Epithelial cell of esophagus (primary cell): Measurements from ENCODE around the gene NUDCD2.
A peak's percentile ranks its signal among the peaks of the same experiment; 100 is the strongest.

Experiments
- DNase-seq: peaks from one replicate; pipeline ENCODE4 v3.0.0; 2010; ENCODE audit warnings: low read depth
- H3K4me3 ChIP-seq: 2 replicates; pipeline ENCODE4 v1.5.1; 2011; ENCODE audit warnings: mild to moderate bottlenecking, low read length, control low read depth
- CTCF ChIP-seq: IDR thresholded peaks from 2 replicates; pipeline ENCODE4 v1.5.1; 2011; ENCODE audit warnings: low read depth, mild to moderate bottlenecking, low read length, control low read depth, inconsistent platforms; ENCODE audit not compliant: insufficient read depth; ENCODE audit errors: missing control alignments

The NUDCD2 gene

GRCh38 chr5:163473635-163474243, 13.8 kb upstream of the NUDCD2 start:
- no peak overlapping the region for H3K4me3 ChIP-seq
- no peak for TF ChIP-seq CTCF
- peak; percentile 28 for DNase-seq

- TF ChIP-seq CTCF = no peak
- H3K4me3 ChIP-seq = no peak overlapping the region
- no peak for DNase-seq
These were observed 7.8 kb upstream of the NUDCD2 start for GRCh38 chr5:163467682-163468081.

GRCh38 chr5:163463063-163463435, 3.1 kb upstream of the NUDCD2 start:
- H3K4me3 ChIP-seq = no peak overlapping the region
- DNase-seq = no peak
- TF ChIP-seq CTCF = no peak

GRCh38 chr5:163460562-163461171, 765 bp upstream of the NUDCD2 start, which contains the start of gene HMMR:
Gene HMMR (plus strand): TSS chr5:163460632. CDS start chr5:163460693, 61 bp downstream.
- TF ChIP-seq CTCF = no peak

GRCh38 chr5:163459462-163459818, 462 bp downstream of the NUDCD2 start:
- H3K4me3 ChIP-seq = peak overlapping the region; percentile 81
- no peak for DNase-seq
- TF ChIP-seq CTCF = no peak

More at GRCh38 chr5:163460562-163461171, 765 bp upstream of the NUDCD2 start, which contains the start of gene HMMR:
- peak within 1 kb of the TSS; percentile 81 for H3K4me3 ChIP-seq
- peak; percentile 32 for DNase-seq

- peak; percentile 4 for DNase-seq
- H3K4me3 ChIP-seq = peak overlapping the region; percentile 81
- no peak for TF ChIP-seq CTCF
These were observed 1.0 kb downstream of the NUDCD2 start for GRCh38 chr5:163458778-163459385.
